ENCODE measurements around the gene TRIM41. TPM values are rescaled to one million over a fixed set of nuclear protein-coding genes. Genes with fewer than 3 reads are reported as not detected.

TRIM41 gene
- total RNA-seq, 1 experiment from 2014 or later = 17.9 TPM

Small RNA genes within 50 kb of the gene (small RNA-seq; reads per million reads assigned to genes)
- gene MIR4638 = 0 reads per million in 2 experiments
- 0 reads per million in 2 experiments for gene SNORD95
- 0 reads per million in 2 experiments for gene SNORD96A

Other genes starting within 250 kb of the TRIM41 start
- gene BTNL3, start 234.4 kb upstream of the TRIM41 start, total RNA-seq (2014; rRNA removed; shearing (Covaris generic)) = not detected in 2 replicates
- gene BTNL9, start 183.0 kb upstream of the TRIM41 start, total RNA-seq (2014; rRNA removed; shearing (Covaris generic)) = 0.16 and 0.48 TPM in 2 replicates
- not detected in 2 replicates for gene OR2V1, start 92.1 kb upstream of the TRIM41 start, total RNA-seq (2014; rRNA removed; shearing (Covaris generic))
- not detected in 2 replicates for gene OR2V2, start 75.7 kb upstream of the TRIM41 start, total RNA-seq (2014; rRNA removed; shearing (Covaris generic))
- 4.1 and 6.8 TPM in 2 replicates for gene TRIM7, start 18.1 kb upstream of the TRIM41 start, total RNA-seq (2014; rRNA removed; shearing (Covaris generic))
- gene RACK1, start 20.6 kb downstream of the TRIM41 start, total RNA-seq (2014; rRNA removed; shearing (Covaris generic)) = 4,033 and 4,118 TPM in 2 replicates
- 2.2 and 3.3 TPM in 2 replicates for gene TRIM52, start 37.9 kb downstream of the TRIM41 start, total RNA-seq (2014; rRNA removed; shearing (Covaris generic))
- gene OR4F3, start 144.0 kb downstream of the TRIM41 start, total RNA-seq (2014; rRNA removed; shearing (Covaris generic)) = not detected in 2 replicates